ENCODE data around the gene DNAH2. TPM values are rescaled to one million over a fixed set of nuclear protein-coding genes. Genes with fewer than 3 reads are reported as not detected.

DNAH2 gene
- total RNA-seq, 4 donors from 2014 or later, result under 0.01 to 0.10 (median 0.05) TPM; not detected in 1

DNA sequence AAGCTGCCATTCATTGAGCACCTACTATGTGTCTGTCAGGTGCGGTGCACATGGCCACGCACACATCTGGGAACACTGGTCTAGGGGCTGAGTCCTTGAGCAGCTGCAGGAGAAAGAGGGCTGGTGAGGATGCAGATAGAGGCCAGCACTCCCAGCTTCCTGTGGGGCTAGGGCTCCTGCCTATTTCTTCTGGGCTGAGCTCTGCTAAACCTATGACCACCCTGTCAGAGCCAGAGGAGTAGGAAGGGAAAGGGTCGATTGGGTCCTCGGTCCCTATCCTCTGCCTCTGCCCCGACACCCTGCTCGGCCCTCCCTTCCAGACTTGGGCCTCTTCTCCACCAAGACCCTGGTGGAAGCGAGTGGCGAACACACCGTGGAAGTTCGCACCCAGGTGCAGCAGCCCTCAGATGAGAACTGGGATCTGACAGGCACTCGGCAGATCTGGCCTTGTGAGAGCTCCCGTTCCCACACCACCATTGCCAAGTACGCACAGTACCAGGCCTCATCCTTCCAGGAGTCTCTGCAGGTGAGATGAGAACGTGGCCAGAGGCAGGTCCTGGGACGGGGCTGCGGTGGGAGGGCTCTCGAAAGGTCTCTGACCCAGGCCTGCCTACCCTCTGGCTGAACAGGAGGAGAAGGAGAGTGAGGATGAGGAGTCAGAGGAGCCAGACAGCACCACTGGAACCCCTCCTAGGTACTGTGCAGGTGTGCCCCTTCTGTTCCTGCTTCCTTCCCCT lies 133.3 kb downstream of the DNAH2 start:
- 89 to 90% methylated on average over 15 to 17 of the region's 17 CpGs for WGBS, 2 donors
- no peak overlapping the region for H3K4me3 ChIP-seq (ENCODE audit: low read depth, poor library complexity, severe bottlenecking)
- TF ChIP-seq, protein P1, sequence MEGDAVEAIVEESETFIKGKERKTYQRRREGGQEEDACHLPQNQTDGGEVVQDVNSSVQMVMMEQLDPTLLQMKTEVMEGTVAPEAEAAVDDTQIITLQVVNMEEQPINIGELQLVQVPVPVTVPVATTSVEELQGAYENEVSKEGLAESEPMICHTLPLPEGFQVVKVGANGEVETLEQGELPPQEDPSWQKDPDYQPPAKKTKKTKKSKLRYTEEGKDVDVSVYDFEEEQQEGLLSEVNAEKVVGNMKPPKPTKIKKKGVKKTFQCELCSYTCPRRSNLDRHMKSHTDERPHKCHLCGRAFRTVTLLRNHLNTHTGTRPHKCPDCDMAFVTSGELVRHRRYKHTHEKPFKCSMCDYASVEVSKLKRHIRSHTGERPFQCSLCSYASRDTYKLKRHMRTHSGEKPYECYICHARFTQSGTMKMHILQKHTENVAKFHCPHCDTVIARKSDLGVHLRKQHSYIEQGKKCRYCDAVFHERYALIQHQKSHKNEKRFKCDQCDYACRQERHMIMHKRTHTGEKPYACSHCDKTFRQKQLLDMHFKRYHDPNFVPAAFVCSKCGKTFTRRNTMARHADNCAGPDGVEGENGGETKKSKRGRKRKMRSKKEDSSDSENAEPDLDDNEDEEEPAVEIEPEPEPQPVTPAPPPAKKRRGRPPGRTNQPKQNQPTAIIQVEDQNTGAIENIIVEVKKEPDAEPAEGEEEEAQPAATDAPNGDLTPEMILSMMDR (IDR thresholded peaks at IDR 0.05), result no peak
- TF ChIP-seq POLR2A (IDR thresholded peaks at IDR 0.05), result no peak
- intact Hi-C loops (cut with DNase I; ENCODE audit: low total_unique reads), result no loop called here
- peak in 1 of 2 donors; percentile 14 for DNase-seq (ENCODE audit: low spot score in 2 of 2)

DNA sequence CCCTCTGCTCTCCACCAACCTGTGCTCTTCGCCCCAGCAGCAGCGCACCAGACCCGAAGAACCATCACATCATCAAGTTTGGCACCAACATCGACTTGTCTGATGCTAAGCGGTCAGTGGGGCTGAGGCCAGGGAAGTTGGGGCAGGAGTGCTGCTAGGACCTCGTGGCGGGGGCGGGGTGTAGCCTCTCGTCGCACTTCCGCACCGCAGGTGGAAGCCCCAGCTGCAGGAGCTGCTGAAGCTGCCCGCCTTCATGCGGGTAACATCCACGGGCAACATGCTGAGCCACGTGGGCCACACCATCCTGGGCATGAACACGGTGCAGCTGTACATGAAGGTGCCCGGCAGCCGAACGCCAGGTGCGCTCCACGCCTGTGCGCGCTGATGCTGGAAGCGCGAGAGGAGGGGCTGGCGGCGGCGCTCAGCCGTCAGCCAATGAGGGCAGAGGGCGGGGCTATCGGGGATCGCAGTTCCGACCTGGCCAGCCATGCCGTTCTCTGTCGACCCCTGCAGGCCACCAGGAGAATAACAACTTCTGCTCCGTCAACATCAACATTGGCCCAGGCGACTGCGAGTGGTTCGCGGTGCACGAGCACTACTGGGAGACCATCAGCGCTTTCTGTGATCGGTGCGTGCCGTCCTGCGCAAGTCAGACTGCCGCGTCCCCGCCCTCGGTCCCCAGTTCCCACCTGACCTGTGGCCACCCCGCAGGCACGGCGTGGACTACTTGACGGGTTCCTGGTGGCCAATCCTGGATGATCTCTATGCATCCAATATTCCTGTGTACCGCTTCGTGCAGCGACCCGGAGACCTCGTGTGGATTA lies 134.1 kb downstream of the DNAH2 start:
- TF ChIP-seq, protein P1 (IDR thresholded peaks at IDR 0.05), result peak in 1 of 3 donors; percentile 96
- TF ChIP-seq POLR2A (IDR thresholded peaks at IDR 0.05), result no peak
- WGBS, 2 donors, result 17 to 21% methylated on average over 45 to 55 of the region's 60 CpGs
- no peak overlapping the region for H3K4me3 ChIP-seq (ENCODE audit: low read depth, poor library complexity, severe bottlenecking)
- intact Hi-C loops (cut with DNase I; ENCODE audit: low total_unique reads), result no loop called here
- DNase-seq (ENCODE audit: low spot score in 2 of 2), result peak; percentile 75 to 97

DNA sequence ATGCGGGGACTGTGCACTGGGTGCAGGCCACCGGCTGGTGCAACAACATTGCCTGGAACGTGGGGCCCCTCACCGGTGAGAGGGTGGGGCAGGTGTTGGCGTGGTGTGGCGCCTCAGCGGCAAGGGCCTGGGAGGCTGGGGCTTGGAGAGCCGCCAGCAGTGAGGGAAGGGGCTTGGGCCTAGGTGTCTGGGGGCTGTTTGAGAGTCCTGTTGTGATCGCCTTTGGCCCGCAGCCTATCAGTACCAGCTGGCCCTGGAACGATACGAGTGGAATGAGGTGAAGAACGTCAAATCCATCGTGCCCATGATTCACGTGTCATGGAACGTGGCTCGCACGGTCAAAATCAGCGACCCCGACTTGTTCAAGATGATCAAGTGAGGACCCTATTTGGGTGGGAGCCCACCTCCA lies 134.7 kb downstream of the DNAH2 start:
- WGBS, 2 donors, result 73 to 80% methylated on average over 14 to 20 of the region's 20 CpGs
- DNase-seq (ENCODE audit: low spot score in 2 of 2), result peak; percentile 24 to 87
- intact Hi-C loops (cut with DNase I; ENCODE audit: low total_unique reads), result no loop called here
- TF ChIP-seq, protein P1 (IDR thresholded peaks at IDR 0.05), result no peak
- TF ChIP-seq POLR2A (IDR thresholded peaks at IDR 0.05), result no peak
- no peak overlapping the region for H3K4me3 ChIP-seq (ENCODE audit: low read depth, poor library complexity, severe bottlenecking)

DNA sequence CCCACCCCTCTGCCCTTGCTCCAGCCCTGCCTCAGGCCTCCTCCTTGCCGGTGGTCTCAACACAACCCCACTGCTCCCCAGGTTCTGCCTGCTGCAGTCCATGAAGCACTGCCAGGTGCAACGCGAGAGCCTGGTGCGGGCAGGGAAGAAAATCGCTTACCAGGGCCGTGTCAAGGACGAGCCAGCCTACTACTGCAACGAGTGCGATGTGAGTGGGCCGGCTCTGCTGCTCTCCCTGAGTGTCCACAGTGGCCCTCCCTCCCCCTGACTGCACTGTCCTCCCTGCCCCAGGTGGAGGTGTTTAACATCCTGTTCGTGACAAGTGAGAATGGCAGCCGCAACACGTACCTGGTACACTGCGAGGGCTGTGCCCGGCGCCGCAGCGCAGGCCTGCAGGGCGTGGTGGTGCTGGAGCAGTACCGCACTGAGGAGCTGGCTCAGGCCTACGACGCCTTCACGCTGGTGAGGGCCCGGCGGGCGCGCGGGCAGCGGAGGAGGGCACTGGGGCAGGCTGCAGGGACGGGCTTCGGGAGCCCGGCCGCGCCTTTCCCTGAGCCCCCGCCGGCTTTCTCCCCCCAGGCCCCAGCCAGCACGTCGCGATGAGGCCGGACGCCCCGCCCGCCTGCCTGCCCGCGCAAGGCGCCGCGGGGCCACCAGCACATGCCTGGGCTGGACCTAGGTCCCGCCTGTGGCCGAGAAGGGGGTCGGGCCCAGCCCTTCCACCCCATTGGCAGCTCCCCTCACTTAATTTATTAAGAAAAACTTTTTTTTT lies 135.6 kb downstream of the DNAH2 start:
- DNase-seq (ENCODE audit: low spot score in 2 of 2), result peak in 1 of 2 donors; percentile 17
- WGBS, 2 donors, result 57 to 78% methylated on average over 23 to 49 of the region's 51 CpGs
- TF ChIP-seq, protein P1 (IDR thresholded peaks at IDR 0.05), result no peak
- no peak for TF ChIP-seq POLR2A (IDR thresholded peaks at IDR 0.05)
- H3K4me3 ChIP-seq (ENCODE audit: low read depth, poor library complexity, severe bottlenecking), result no peak overlapping the region
- intact Hi-C loops (cut with DNase I; ENCODE audit: low total_unique reads), result no loop called here

DNA sequence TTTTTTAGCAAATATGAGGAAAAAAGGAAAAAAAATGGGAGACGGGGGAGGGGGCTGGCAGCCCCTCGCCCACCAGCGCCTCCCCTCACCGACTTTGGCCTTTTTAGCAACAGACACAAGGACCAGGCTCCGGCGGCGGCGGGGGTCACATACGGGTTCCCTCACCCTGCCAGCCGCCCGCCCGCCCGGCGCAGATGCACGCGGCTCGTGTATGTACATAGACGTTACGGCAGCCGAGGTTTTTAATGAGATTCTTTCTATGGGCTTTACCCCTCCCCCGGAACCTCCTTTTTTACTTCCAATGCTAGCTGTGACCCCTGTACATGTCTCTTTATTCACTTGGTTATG lies 136.1 kb downstream of the DNAH2 start:
- WGBS, 2 donors, result 83 to 86% methylated on average over 21 of the region's 21 CpGs
- peak in 1 of 2 donors; percentile 13 for DNase-seq (ENCODE audit: low spot score in 2 of 2)
- intact Hi-C loops (cut with DNase I; ENCODE audit: low total_unique reads), result no loop called here
- TF ChIP-seq, protein P1 (IDR thresholded peaks at IDR 0.05), result no peak
- no peak for TF ChIP-seq POLR2A (IDR thresholded peaks at IDR 0.05)
- H3K4me3 ChIP-seq (ENCODE audit: low read depth, poor library complexity, severe bottlenecking), result no peak overlapping the region
